Neural progenitor cell (in vitro differentiated cells): ENCODE results near the gene FSTL1. TPM values are rescaled to one million over a fixed set of nuclear protein-coding genes. Genes with fewer than 3 reads are reported as not detected.

Experiments
- DNase-seq: peaks from one replicate; pipeline ENCODE4 v3.0.0-alpha.2; 2016; ENCODE audit warnings: low spot score
- H2AFZ ChIP-seq: fragments of 200-600 bp; sonication (generic); replicated peaks from 2 replicates; pipeline ENCODE4 v1.6.1; 2016; ENCODE audit warnings: antibody characterized with exemption
- H3F3A ChIP-seq: fragments of 200-600 bp; sonication (generic); 2 replicates; pipeline ENCODE4 v1.6.1; 2016; ENCODE audit warnings: antibody characterized with exemption, low read depth
- H3K27ac ChIP-seq: fragments of 200-600 bp; sonication (generic); 2 replicates; pipeline ENCODE4 v1.5.1; 2016; ENCODE audit warnings: mild to moderate bottlenecking
- H3K27me3 ChIP-seq: fragments of 200-600 bp; sonication (generic); 2 replicates; pipeline ENCODE4 v1.6.1; 2016; ENCODE audit warnings: mild to moderate bottlenecking, moderate library complexity
- H3K36me3 ChIP-seq: fragments of 200-600 bp; sonication (generic); 2 replicates; pipeline ENCODE4 v1.5.1; 2016
- H3K4me1 ChIP-seq: fragments of 200-600 bp; sonication (generic); 2 replicates; pipeline ENCODE4 v1.6.1; 2016; ENCODE audit warnings: mixed run types
- H3K4me2 ChIP-seq: fragments of 200-600 bp; sonication (generic); 2 replicates; pipeline ENCODE4 v1.6.1; 2016
- H3K4me3 ChIP-seq: fragments of 200-600 bp; sonication (generic); 2 replicates; pipeline ENCODE4 v1.5.1; 2016
- H3K79me2 ChIP-seq: fragments of 200-600 bp; sonication (generic); 2 replicates; pipeline ENCODE4 v1.6.1; 2016; ENCODE audit warnings: low read depth
- H3K9ac ChIP-seq: fragments of 200-600 bp; sonication (generic); 2 replicates; pipeline ENCODE4 v1.6.1; 2016
- H3K9me3 ChIP-seq: fragments of 200-600 bp; sonication (generic); 2 replicates; pipeline ENCODE4 v1.5.1; 2016; ENCODE audit warnings: low read depth
- H4K20me1 ChIP-seq: fragments of 200-600 bp; sonication (generic); 2 replicates; pipeline ENCODE4 v1.6.1; 2016; ENCODE audit warnings: low read depth
- H3K27ac Mint-ChIP-seq: 3 replicates; pipeline ENCODE4 v1.8.0; 2021; ENCODE audit warnings: mixed read lengths
- H3K27me3 Mint-ChIP-seq: 2 replicates; pipeline ENCODE4 v1.8.0; 2022; ENCODE audit warnings: low read depth, mild to moderate bottlenecking, inconsistent platforms, moderate library complexity, mixed read lengths; ENCODE audit not compliant: insufficient read depth
- H3K36me3 Mint-ChIP-seq: 3 replicates; pipeline ENCODE4 v1.8.0; 2021; ENCODE audit warnings: mixed read lengths
- H3K4me1 Mint-ChIP-seq: 3 replicates; pipeline ENCODE4 v1.8.0; 2021; ENCODE audit warnings: mixed read lengths
- H3K4me3 Mint-ChIP-seq: 3 replicates; pipeline ENCODE4 v1.8.0; 2021; ENCODE audit warnings: mild to moderate bottlenecking, moderate library complexity, mixed read lengths
- H3K9me3 Mint-ChIP-seq: 3 replicates; pipeline ENCODE4 v1.8.0; 2020; ENCODE audit warnings: mixed read lengths
- CTCF ChIP-seq: fragments of 200-600 bp; sonication (generic); IDR thresholded peaks from 2 replicates; pipeline ENCODE4 v1.5.1; 2017; ENCODE audit warnings: antibody characterized with exemption, mild to moderate bottlenecking
- EZH2 ChIP-seq: fragments of 200-600 bp; sonication (generic); IDR thresholded peaks from 2 replicates; pipeline ENCODE4 v1.6.1; 2017; ENCODE audit warnings: antibody characterized with exemption, mild to moderate bottlenecking, moderate library complexity
- EZH2phosphoT487 ChIP-seq: fragments of 200-600 bp; sonication (generic); IDR thresholded peaks from 2 replicates; pipeline ENCODE4 v1.6.1; 2017; ENCODE audit warnings: antibody characterized with exemption
- total RNA-seq: library from RNA; depleted of rRNA; stranded (reverse); fragments of >200 nt; gene quantifications from 2 replicates; pipeline ENCODE4 v1.2.3, GENCODE V29; 2015; ENCODE audit warnings: low replicate concordance

The FSTL1 gene
- total RNA-seq, 1 donor from 2014 or later = 327 TPM

- DNase-seq = no peak
- Mint-ChIP-seq H3K27ac (no peak overlapping the region), H3K4me1 (peaks cover 36% of the 10 kb centered on the region), H3K27me3 (peaks cover 6% of the 10 kb centered on the region), H3K9me3 (no peaks in the 10 kb centered on the region), H3K4me3 (no peak overlapping the region), H3K36me3 (peaks cover 17% of the 10 kb centered on the region)
- H2AFZ ChIP-seq = no peak overlapping the region
- no peak for TF ChIP-seq EZH2phosphoT487
- TF ChIP-seq CTCF = no peak
- no peak for TF ChIP-seq EZH2
- H3F3A ChIP-seq = no peaks in the 10 kb centered on the region
- no peak overlapping the region for H3K4me3 ChIP-seq
- H3K4me2 ChIP-seq = no peak overlapping the region
- peaks cover 7% of the 10 kb centered on the region for H3K36me3 ChIP-seq
- peaks cover 13% of the 10 kb centered on the region for H3K79me2 ChIP-seq
- H4K20me1 ChIP-seq = no peaks in the 10 kb centered on the region
- no peak overlapping the region for H3K27ac ChIP-seq
- H3K4me1 ChIP-seq = peaks cover 21% of the 10 kb centered on the region
- H3K9ac ChIP-seq = no peak overlapping the region
- H3K9me3 ChIP-seq = no peaks in the 10 kb centered on the region
- H3K27me3 ChIP-seq = no peaks in the 10 kb centered on the region
Measured at GRCh38 chr3:120427201-120427600, 23.6 kb downstream of the FSTL1 start.

DNA sequence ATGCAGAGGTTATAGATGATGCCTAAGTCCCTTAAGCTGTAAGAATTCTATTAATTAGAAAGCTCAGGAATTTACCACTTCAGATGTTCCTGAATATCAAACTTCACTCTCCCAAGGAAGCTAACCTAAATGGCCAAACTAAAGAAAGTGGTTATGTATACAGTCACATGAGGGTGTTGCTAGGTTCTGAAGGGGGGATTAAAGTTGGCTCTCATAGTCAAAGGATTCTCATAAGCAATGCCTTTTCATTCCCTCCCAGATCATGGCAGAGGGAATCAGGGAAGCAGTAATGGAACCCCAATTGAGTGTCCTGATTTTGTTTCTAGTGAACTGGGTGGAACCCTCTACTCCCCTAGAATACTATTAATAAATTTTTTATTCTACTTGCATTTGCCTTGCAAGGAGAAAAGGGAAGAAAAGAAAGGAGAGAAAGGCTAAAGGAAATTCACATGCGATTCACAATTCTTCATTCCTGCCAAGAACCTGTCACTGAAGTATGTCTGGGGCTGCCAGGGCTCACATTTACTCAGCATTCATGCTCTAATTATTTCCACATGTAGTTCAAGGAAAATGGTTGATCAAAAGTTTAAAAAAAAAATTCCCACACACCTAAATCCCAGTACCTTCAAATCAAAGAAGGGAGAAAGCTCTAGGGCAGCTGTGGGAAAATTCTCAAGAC lies 25.1 kb downstream of the FSTL1 start:
- no peak for DNase-seq
- Histone ChIP-seq H3K9ac (no peak overlapping the region), H3K4me2 (no peak overlapping the region), H3F3A (no peaks in the 10 kb centered on the region), H3K27ac (no peak overlapping the region), H3K36me3 (no peaks in the 10 kb centered on the region), H3K79me2 (peaks cover 3% of the 10 kb centered on the region), H3K4me3 (no peak overlapping the region), H3K27me3 (no peaks in the 10 kb centered on the region), H3K4me1 (peaks cover 14% of the 10 kb centered on the region), H3K9me3 (no peaks in the 10 kb centered on the region), H2AFZ (no peak overlapping the region), H4K20me1 (no peaks in the 10 kb centered on the region)
- Mint-ChIP-seq H3K27me3 (peaks cover 6% of the 10 kb centered on the region), H3K4me3 (no peak overlapping the region), H3K9me3 (no peaks in the 10 kb centered on the region), H3K4me1 (peaks cover 40% of the 10 kb centered on the region), H3K27ac (peak overlapping the region; percentile 15), H3K36me3 (peaks cover 17% of the 10 kb centered on the region)
- TF ChIP-seq EZH2phosphoT487 (no peak), CTCF (no peak), EZH2 (no peak)

DNA sequence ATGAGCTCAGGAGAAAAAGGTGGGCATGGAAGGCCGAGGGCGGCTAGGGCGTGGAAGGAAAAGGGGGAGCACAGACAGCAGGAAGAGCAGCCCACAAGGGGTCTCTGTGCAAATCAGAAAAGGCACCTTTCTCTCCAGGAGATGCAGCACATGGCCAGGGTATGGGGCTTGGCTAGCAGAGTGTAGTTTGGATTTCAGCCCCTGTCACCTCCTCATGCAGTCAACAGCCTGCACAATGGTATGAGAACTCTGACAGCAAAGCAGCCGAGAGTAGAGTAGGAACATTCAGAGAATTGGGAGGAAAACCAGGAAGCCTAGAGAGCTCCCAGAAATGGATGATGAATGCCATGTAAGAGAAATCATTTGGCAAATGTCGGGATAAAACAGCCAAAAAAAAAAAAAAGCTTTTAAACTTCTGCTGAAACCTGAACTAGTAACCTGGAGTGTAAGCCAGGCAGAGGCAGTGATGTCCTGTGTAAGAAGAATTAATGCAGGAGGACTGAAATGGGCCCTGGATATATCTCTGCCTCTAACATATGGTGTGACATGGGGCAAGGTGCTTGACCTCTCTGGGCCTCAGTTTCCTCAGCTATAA lies 25.7 kb downstream of the FSTL1 start:
- Histone ChIP-seq H4K20me1 (no peaks in the 10 kb centered on the region), H3F3A (no peaks in the 10 kb centered on the region), H3K79me2 (no peaks in the 10 kb centered on the region), H3K27me3 (no peaks in the 10 kb centered on the region), H3K36me3 (no peaks in the 10 kb centered on the region), H3K9ac (no peak overlapping the region), H3K4me1 (peaks cover 12% of the 10 kb centered on the region), H3K27ac (no peak overlapping the region), H3K4me3 (no peak overlapping the region), H3K4me2 (no peak overlapping the region), H2AFZ (no peak overlapping the region), H3K9me3 (no peaks in the 10 kb centered on the region)
- no peak overlapping the region for H3K27ac Mint-ChIP-seq
- TF ChIP-seq CTCF (no peak), EZH2 (no peak), EZH2phosphoT487 (no peak)
- H3K4me1 Mint-ChIP-seq = peaks cover 43% of the 10 kb centered on the region
- DNase-seq = no peak
- H3K27me3 Mint-ChIP-seq = peaks cover 4% of the 10 kb centered on the region
- H3K9me3 Mint-ChIP-seq = no peaks in the 10 kb centered on the region
- H3K4me3 Mint-ChIP-seq = no peak overlapping the region
- H3K36me3 Mint-ChIP-seq = peaks cover 13% of the 10 kb centered on the region
